Putamen (tissue), 1 donor: ENCODE results near the gene SPARCL1.
"Not testable (repeated sequence)": the region's sequence is repeated elsewhere in the genome, so short reads cannot be mapped to it uniquely, and the experiment has no call there.

Experiments
- DNase-seq: peaks from one replicate; pipeline ENCODE4 v3.0.0-alpha.2; 2016; ENCODE audit warnings: low spot score

The SPARCL1 gene

GRCh38 chr4:87502580-87503238 is 26.5 kb downstream of the SPARCL1 start:
- peak; percentile 68 for DNase-seq

GRCh38 chr4:87500092-87500462 is 29.1 kb downstream of the SPARCL1 start:
- no peak for DNase-seq

GRCh38 chr4:87499403-87500091 is 29.6 kb downstream of the SPARCL1 start:
- DNase-seq, result no peak

GRCh38 chr4:87498446-87498900 is 30.7 kb downstream of the SPARCL1 start:
- DNase-seq, result no peak

GRCh38 chr4:87497578-87497977 is 31.6 kb downstream of the SPARCL1 start:
- DNase-seq, result no peak

GRCh38 chr4:87497159-87497558 is 32.0 kb downstream of the SPARCL1 start:
- no peak for DNase-seq

- no peak for DNase-seq
Observed at GRCh38 chr4:87493115-87493514, 36.1 kb downstream of the SPARCL1 start.

GRCh38 chr4:87491851-87492250 is 37.3 kb downstream of the SPARCL1 start:
- DNase-seq, result not testable (repeated sequence)

GRCh38 chr4:87491436-87491835 is 37.7 kb downstream of the SPARCL1 start:
- no peak for DNase-seq

- DNase-seq, result no peak
Observed at GRCh38 chr4:87490664-87491369, 38.4 kb downstream of the SPARCL1 start.

GRCh38 chr4:87489678-87490077 is 39.5 kb downstream of the SPARCL1 start:
- DNase-seq, result no peak

- not testable (repeated sequence) for DNase-seq
Observed at GRCh38 chr4:87488666-87489065, 40.5 kb downstream of the SPARCL1 start.

GRCh38 chr4:87483247-87483646 is 45.9 kb downstream of the SPARCL1 start:
- not testable (repeated sequence) for DNase-seq

GRCh38 chr4:87481377-87481776 is 47.8 kb downstream of the SPARCL1 start:
- DNase-seq, result no peak

- DNase-seq, result no peak
Observed at GRCh38 chr4:87478732-87479250, 50.4 kb downstream of the SPARCL1 start.

- DNase-seq, result no peak
Observed at GRCh38 chr4:87476934-87477333, 52.2 kb downstream of the SPARCL1 start.

GRCh38 chr4:87469390-87469789 is 59.8 kb downstream of the SPARCL1 start:
- no peak for DNase-seq

- peak; percentile 20 for DNase-seq
Observed at GRCh38 chr4:87465739-87466366, 63.3 kb downstream of the SPARCL1 start.

- no peak for DNase-seq
Observed at GRCh38 chr4:87462102-87462501, 67.1 kb downstream of the SPARCL1 start.

- DNase-seq, result no peak
Observed at GRCh38 chr4:87461281-87461700, 67.9 kb downstream of the SPARCL1 start.

- DNase-seq, result no peak
Observed at GRCh38 chr4:87458913-87459312, 70.3 kb downstream of the SPARCL1 start.

GRCh38 chr4:87451537-87451936 is 77.6 kb downstream of the SPARCL1 start:
- no peak for DNase-seq
